Measurements from ENCODE around the gene NHLRC4.

DNA sequence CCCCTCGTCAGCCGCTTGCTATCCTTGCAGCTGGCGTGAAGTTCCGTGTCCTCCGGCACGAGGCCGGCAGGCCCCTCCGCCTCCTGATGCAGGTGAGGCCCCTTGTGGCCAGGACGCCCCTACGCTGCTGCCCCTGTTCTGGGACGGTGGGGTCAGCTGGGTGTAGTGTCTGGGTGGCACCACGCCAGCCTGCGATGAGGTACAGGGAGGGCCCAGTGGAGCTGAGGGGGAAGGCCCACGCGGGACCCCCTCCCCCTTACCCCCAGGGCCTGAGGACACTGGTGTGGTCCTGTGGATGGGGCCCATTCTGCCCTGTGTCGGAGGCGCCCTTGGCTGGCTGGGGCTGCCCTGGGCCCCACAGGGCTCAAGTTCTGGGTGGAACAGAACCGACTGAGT, 15.4 kb downstream of the NHLRC4 start:
- TF ChIP-seq, protein P1, sequence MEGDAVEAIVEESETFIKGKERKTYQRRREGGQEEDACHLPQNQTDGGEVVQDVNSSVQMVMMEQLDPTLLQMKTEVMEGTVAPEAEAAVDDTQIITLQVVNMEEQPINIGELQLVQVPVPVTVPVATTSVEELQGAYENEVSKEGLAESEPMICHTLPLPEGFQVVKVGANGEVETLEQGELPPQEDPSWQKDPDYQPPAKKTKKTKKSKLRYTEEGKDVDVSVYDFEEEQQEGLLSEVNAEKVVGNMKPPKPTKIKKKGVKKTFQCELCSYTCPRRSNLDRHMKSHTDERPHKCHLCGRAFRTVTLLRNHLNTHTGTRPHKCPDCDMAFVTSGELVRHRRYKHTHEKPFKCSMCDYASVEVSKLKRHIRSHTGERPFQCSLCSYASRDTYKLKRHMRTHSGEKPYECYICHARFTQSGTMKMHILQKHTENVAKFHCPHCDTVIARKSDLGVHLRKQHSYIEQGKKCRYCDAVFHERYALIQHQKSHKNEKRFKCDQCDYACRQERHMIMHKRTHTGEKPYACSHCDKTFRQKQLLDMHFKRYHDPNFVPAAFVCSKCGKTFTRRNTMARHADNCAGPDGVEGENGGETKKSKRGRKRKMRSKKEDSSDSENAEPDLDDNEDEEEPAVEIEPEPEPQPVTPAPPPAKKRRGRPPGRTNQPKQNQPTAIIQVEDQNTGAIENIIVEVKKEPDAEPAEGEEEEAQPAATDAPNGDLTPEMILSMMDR (IDR thresholded peaks at IDR 0.05): no peak
- no peak for TF ChIP-seq POLR2A (IDR thresholded peaks at IDR 0.05)
